NB4 (cell line): ENCODE measurements around the gene PTCSC3.

Source experiments
- MYC ChIP-seq: IDR thresholded peaks from 2 replicates; pipeline ENCODE4 v1.6.1; 2011; ENCODE audit warnings: low read depth, low read length
- POLR2A ChIP-seq: IDR thresholded peaks from 2 replicates; pipeline ENCODE4 v1.6.1; 2011; ENCODE audit warnings: mild to moderate bottlenecking; ENCODE audit not compliant: insufficient read length; ENCODE audit errors: extremely low read depth
- TF ChIP-seq, protein P1 (sequence below): IDR thresholded peaks from one replicate; pipeline ENCODE4 v1.5.1; 2012; ENCODE audit warnings: low read depth, low read length
- TF ChIP-seq, protein P2 (sequence below): IDR thresholded peaks from 2 replicates; pipeline ENCODE4 v1.6.1; 2011; ENCODE audit warnings: low read depth, low read length

DNA sequence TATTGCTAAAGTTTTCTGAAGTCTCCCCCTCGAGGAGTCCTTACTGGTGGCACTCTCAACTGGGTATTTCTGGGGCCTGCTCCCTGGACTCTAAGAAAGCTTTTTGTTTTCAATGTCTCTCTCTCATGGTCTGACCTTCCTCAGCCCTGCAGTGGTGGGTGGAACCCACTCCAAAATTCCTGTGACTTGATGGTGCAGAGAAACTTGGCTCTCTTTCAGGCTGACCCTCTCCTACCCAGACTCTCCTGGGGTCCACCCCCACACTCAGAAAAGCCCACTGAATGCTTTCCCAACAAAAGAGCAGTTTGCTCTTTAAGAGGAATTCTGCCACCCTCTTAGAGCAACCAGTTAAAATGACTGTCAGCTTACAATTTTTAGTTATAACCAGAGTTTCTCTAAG lies 967 bp upstream of the PTCSC3 start:
- TF ChIP-seq POLR2A (no peak), MYC (no peak)
- TF ChIP-seq, protein P1, sequence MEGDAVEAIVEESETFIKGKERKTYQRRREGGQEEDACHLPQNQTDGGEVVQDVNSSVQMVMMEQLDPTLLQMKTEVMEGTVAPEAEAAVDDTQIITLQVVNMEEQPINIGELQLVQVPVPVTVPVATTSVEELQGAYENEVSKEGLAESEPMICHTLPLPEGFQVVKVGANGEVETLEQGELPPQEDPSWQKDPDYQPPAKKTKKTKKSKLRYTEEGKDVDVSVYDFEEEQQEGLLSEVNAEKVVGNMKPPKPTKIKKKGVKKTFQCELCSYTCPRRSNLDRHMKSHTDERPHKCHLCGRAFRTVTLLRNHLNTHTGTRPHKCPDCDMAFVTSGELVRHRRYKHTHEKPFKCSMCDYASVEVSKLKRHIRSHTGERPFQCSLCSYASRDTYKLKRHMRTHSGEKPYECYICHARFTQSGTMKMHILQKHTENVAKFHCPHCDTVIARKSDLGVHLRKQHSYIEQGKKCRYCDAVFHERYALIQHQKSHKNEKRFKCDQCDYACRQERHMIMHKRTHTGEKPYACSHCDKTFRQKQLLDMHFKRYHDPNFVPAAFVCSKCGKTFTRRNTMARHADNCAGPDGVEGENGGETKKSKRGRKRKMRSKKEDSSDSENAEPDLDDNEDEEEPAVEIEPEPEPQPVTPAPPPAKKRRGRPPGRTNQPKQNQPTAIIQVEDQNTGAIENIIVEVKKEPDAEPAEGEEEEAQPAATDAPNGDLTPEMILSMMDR = no peak
- TF ChIP-seq, protein P2, sequence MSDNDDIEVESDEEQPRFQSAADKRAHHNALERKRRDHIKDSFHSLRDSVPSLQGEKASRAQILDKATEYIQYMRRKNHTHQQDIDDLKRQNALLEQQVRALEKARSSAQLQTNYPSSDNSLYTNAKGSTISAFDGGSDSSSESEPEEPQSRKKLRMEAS = no peak
